ENCODE results near the gene RINL. TPM values are rescaled to one million over a fixed set of nuclear protein-coding genes. Genes with fewer than 3 reads are reported as not detected.

RINL gene
- total RNA-seq, 1 donor from 2014 or later, result 3.3 TPM

DNA sequence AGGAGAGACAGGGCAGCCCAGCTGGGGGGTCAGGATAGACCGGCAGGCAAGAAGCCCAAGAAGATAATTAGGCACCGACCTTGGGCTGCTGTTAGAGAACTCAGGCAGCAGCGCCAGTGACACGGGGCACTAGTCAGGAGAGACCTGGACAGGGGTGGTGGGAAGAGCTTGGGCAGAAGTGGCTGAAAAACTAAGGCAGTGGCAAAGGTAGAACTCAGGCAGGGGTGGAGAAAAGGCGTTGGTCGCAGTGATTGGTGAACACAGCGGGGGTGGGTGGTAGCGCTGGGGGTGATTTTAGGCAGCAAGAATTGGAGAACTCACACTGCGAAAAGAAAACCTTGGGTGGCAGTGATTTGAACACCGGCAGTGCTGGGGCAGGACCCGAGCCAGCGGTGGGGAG lies 29.6 kb upstream of the RINL start:
- Mint-ChIP-seq H3K36me3 (peaks cover 15% of the 10 kb centered on the region), H3K27ac (no peak overlapping the region), H3K4me1 (no peaks in the 10 kb centered on the region), H3K9me3 (no peaks in the 10 kb centered on the region), H3K27me3 (ENCODE audit: low read depth) (no peaks in the 10 kb centered on the region), H3K4me3 (no peak overlapping the region)
- TF ChIP-seq, protein P1, sequence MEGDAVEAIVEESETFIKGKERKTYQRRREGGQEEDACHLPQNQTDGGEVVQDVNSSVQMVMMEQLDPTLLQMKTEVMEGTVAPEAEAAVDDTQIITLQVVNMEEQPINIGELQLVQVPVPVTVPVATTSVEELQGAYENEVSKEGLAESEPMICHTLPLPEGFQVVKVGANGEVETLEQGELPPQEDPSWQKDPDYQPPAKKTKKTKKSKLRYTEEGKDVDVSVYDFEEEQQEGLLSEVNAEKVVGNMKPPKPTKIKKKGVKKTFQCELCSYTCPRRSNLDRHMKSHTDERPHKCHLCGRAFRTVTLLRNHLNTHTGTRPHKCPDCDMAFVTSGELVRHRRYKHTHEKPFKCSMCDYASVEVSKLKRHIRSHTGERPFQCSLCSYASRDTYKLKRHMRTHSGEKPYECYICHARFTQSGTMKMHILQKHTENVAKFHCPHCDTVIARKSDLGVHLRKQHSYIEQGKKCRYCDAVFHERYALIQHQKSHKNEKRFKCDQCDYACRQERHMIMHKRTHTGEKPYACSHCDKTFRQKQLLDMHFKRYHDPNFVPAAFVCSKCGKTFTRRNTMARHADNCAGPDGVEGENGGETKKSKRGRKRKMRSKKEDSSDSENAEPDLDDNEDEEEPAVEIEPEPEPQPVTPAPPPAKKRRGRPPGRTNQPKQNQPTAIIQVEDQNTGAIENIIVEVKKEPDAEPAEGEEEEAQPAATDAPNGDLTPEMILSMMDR (IDR thresholded peaks at IDR 0.05; ENCODE audit: unreplicated experiment), result no peak
- DNase-seq (ENCODE audit: low spot score in 2 of 2, unreplicated experiment in 2 of 2), result no peak

DNA sequence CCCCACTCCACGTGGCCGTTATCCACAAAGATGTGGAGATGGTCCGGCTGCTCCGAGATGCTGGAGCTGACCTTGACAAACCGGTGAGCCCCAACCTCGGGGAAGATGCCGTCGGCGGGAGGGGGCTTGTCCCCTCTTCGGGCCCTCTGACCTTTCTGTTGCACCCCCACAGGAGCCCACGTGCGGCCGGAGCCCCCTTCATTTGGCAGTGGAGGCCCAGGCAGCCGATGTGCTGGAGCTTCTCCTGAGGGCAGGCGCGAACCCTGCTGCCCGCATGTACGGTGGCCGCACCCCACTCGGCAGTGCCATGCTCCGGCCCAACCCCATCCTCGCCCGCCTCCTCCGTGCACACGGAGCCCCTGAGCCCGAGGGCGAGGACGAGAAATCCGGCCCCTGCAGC lies 29.2 kb upstream of the RINL start:
- no peak for DNase-seq (ENCODE audit: low spot score in 2 of 2, unreplicated experiment in 2 of 2)
- TF ChIP-seq, protein P1 (IDR thresholded peaks at IDR 0.05; ENCODE audit: unreplicated experiment), result no peak
- no peak overlapping the region for H3K4me3 Mint-ChIP-seq
- H3K4me1 Mint-ChIP-seq, result no peaks in the 10 kb centered on the region
- peaks cover 15% of the 10 kb centered on the region for H3K36me3 Mint-ChIP-seq
- no peaks in the 10 kb centered on the region for H3K27me3 Mint-ChIP-seq (ENCODE audit: low read depth)
- H3K9me3 Mint-ChIP-seq, result no peaks in the 10 kb centered on the region
- no peak overlapping the region for H3K27ac Mint-ChIP-seq

DNA sequence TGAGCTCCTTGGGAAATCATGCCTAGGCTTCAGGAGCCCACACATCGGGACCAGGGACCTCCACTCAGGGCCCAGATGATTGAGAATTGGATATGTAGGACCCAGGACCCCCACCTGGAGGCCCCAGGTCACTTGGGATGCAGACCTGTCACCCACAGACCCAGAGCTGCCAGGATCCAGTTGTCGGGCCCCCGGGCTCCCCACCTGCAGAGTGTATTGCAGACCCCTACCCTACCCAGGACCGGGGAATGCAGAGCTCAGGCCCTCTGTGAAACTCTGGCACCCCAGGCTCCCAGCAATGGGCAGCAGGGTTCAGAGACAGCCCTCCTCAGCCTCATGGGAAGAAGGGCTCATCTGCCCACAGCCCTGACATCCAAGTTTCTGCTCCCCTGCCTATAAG lies 27.5 kb upstream of the RINL start:
- H3K27ac Mint-ChIP-seq, result no peak overlapping the region
- no peaks in the 10 kb centered on the region for H3K9me3 Mint-ChIP-seq
- peaks cover 3% of the 10 kb centered on the region for H3K4me1 Mint-ChIP-seq
- TF ChIP-seq, protein P1 (IDR thresholded peaks at IDR 0.05; ENCODE audit: unreplicated experiment), result no peak
- H3K36me3 Mint-ChIP-seq, result peaks cover 15% of the 10 kb centered on the region
- DNase-seq (ENCODE audit: low spot score in 2 of 2, unreplicated experiment in 2 of 2), result no peak
- H3K4me3 Mint-ChIP-seq, result no peak overlapping the region
- no peaks in the 10 kb centered on the region for H3K27me3 Mint-ChIP-seq (ENCODE audit: low read depth)

DNA sequence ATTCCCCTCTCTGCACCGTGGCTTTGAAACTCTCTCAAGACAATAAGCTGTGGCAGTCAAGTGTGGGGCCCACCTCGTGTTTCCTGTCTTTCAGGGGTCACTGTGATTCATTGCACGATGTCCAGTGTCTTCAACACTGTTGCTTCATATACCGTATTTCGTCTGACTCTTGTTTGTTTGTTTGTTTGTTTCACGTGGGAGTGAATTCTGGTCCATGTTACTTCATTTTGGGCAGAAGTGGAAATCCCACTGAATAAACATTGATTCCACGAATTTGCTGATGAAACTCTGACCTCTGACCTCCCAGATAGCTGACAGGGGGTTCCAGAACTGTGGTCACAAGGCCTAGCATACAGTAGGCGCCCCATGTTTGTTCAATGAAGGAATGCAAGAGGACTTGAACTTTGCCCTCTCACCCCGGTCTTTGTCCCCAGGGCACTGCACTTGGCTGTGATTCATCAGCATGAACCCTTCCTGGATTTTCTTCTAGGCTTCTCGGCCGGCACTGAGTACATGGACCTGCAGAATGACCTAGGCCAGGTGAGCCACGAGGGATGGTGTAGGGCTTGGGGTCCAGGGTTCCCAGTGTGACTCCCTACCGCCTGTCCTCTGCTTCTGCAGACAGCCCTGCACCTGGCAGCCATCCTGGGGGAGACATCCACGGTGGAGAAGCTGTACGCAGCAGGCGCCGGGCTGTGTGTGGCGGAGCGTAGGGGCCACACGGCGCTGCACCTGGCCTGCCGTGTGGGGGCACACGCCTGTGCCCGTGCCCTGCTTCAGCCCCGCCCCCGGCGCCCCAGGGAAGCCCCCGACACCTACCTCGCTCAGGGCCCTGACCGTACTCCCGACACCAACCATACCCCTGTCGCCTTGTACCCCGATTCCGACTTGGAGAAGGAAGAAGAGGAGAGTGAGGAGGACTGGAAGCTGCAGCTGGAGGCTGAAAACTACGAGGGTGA lies 26.8 kb upstream of the RINL start:
- TF ChIP-seq, protein P1 (IDR thresholded peaks at IDR 0.05; ENCODE audit: unreplicated experiment), result no peak
- Mint-ChIP-seq H3K9me3 (no peaks in the 10 kb centered on the region), H3K27ac (no peak overlapping the region), H3K4me3 (no peak overlapping the region), H3K36me3 (peaks cover 15% of the 10 kb centered on the region), H3K27me3 (ENCODE audit: low read depth) (no peaks in the 10 kb centered on the region), H3K4me1 (peaks cover 6% of the 10 kb centered on the region)
- no peak for DNase-seq (ENCODE audit: low spot score in 2 of 2, unreplicated experiment in 2 of 2)

DNA sequence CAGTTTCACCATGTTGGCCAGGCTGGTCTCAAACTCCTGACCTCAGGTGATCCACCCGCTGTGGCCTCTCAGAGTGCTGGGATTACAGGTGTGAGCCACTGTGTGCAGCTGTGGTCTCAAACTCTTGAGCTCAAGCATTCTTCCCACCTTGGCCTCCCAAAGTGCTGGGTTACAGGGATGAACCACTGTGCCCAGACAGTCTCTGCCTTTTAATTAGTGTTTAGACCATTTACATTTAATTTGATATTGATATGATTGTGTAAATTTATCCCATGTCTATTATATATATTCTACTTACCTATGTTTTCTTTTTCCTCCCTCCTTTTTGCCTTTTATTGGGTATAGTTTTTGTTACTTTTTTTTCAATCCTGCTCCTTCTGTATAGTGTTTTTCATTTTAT lies 23.6 kb upstream of the RINL start:
- Mint-ChIP-seq H3K27ac (no peak overlapping the region), H3K36me3 (peaks cover 8% of the 10 kb centered on the region), H3K4me1 (peaks cover 15% of the 10 kb centered on the region), H3K9me3 (no peaks in the 10 kb centered on the region), H3K27me3 (ENCODE audit: low read depth) (no peaks in the 10 kb centered on the region), H3K4me3 (no peak overlapping the region)
- TF ChIP-seq, protein P1 (IDR thresholded peaks at IDR 0.05; ENCODE audit: unreplicated experiment), result no peak
- DNase-seq (ENCODE audit: low spot score in 2 of 2, unreplicated experiment in 2 of 2), result no peak

Data from mesothelial cell of epicardium (in vitro differentiated cells).